Non-pigmented ciliary epithelial cell (primary cell): Measurements from ENCODE around the gene PPP4R3A.
"Not testable (repeated sequence)": the region's sequence is repeated elsewhere in the genome, so short reads cannot be mapped to it uniquely, and the experiment has no call there.

ENCODE experiments used
- DNase-seq: peaks from one replicate; pipeline ENCODE4 v3.0.0-alpha.2; 2010; ENCODE audit warnings: low read depth

Gene PPP4R3A

GRCh38 chr14:91409240-91409639 is 100.9 kb downstream of the PPP4R3A start:
- DNase-seq, result not testable (repeated sequence)
